ENCODE data around the gene ZCCHC7. TPM values are rescaled to one million over a fixed set of nuclear protein-coding genes. Genes with fewer than 3 reads are reported as not detected.

ZCCHC7 gene
- total RNA-seq, 1 donor from 2014 or later: 20.4 TPM

DNA sequence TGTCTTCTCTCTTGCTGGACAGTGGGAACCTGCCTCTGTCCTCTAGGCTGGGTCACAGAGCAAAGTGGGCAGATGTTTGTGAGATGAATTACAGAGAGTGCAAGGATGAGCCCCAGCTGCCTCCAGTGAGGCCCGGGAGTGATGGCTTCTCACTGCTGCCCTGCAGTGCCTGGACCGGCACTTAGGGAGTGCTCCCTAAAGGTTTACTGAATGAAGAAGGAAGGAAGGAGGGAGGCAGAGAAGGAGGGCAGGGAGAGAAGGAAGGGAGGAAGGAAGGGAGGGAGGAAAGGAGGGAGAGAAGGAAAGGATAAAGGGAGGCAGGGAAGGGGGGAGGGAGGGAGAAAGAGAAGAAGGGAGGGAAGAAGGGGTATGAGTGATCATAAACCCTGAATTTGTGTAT lies 259.5 kb downstream of the ZCCHC7 start:
- no peaks in the 10 kb centered on the region for H3K9me3 ChIP-seq
- DNase-seq (no peak), ATAC-seq (no peak)
- H3K36me3 ChIP-seq: no peaks in the 10 kb centered on the region
- no peak overlapping the region for H3K4me3 ChIP-seq
- TF ChIP-seq, protein P1, sequence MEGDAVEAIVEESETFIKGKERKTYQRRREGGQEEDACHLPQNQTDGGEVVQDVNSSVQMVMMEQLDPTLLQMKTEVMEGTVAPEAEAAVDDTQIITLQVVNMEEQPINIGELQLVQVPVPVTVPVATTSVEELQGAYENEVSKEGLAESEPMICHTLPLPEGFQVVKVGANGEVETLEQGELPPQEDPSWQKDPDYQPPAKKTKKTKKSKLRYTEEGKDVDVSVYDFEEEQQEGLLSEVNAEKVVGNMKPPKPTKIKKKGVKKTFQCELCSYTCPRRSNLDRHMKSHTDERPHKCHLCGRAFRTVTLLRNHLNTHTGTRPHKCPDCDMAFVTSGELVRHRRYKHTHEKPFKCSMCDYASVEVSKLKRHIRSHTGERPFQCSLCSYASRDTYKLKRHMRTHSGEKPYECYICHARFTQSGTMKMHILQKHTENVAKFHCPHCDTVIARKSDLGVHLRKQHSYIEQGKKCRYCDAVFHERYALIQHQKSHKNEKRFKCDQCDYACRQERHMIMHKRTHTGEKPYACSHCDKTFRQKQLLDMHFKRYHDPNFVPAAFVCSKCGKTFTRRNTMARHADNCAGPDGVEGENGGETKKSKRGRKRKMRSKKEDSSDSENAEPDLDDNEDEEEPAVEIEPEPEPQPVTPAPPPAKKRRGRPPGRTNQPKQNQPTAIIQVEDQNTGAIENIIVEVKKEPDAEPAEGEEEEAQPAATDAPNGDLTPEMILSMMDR (IDR thresholded peaks at IDR 0.05): no peak
- no peaks in the 10 kb centered on the region for H3K27me3 ChIP-seq (ENCODE audit: low read depth)
- no peaks in the 10 kb centered on the region for H3K4me1 ChIP-seq
- intact Hi-C loops (cut with DNase I): no loop called here
- no peak overlapping the region for H3K27ac ChIP-seq

DNA sequence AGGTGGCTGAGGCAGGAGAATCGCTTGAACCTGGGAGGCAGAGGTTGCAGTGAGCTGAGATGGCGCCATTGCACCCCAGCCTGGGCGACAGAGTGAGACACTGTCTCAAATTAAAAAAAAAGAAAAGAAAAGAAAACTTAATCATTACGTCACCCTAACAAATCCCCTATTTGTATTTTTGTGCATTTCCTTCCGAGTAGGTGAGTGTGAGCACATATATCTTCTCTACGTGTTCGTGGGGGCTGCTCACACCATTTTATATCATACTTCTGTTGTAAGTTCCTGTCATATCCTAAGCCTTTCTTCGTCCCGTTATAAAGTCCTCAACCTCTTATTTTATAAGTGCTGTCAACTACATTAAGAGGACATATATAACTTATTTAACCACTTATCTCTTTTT lies 260.2 kb downstream of the ZCCHC7 start:
- intact Hi-C loops (cut with DNase I): no loop called here

DNA sequence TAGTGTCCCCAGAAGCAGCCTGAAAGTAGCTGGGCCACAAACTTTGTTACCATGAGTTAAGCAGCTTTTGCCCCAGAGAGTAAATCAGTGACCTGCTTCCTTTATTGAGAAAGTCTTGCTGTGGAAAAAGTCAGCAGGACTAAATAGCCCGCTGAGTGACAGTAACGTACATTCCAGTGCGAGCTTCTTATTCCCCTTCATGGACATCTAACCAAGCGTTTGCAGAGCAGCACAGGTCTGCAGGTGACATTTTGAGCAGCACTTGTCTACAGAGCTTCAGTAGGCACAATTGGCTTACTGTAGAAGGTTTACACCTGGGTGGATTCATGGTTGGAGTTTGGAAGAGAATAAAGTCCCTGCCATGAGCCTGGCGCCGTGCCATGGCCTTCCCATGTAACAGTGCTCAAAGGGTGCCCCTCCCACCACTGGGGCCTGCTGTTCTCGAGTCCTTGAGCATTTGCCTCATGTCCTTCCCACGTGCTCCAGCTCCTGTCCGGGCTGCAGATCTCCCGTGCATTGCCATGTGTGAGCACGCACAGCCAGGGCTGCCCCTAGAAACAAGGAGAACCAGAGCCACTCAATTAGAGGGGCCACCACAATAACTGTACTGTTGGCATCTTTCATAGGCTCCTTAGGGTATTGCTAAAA lies 260.8 kb downstream of the ZCCHC7 start:
- intact Hi-C loops (cut with DNase I): no loop called here
- no peaks in the 10 kb centered on the region for H3K4me1 ChIP-seq
- no peaks in the 10 kb centered on the region for H3K27me3 ChIP-seq (ENCODE audit: low read depth)
- no peak overlapping the region for H3K27ac ChIP-seq
- no peaks in the 10 kb centered on the region for H3K9me3 ChIP-seq
- DNase-seq: no peak
- no peak for ATAC-seq
- TF ChIP-seq, protein P1 (IDR thresholded peaks at IDR 0.05): no peak
- no peaks in the 10 kb centered on the region for H3K36me3 ChIP-seq
- H3K4me3 ChIP-seq: no peak overlapping the region

More for the DNA sequence above, 260.2 kb downstream of the ZCCHC7 start:
- Histone ChIP-seq H3K27me3 (ENCODE audit: low read depth) (no peaks in the 10 kb centered on the region), H3K4me1 (no peaks in the 10 kb centered on the region), H3K36me3 (no peaks in the 10 kb centered on the region), H3K9me3 (no peaks in the 10 kb centered on the region), H3K27ac (no peak overlapping the region), H3K4me3 (no peak overlapping the region)
- DNase-seq (no peak), ATAC-seq (no peak)
- TF ChIP-seq, protein P1 (IDR thresholded peaks at IDR 0.05): no peak

DNA sequence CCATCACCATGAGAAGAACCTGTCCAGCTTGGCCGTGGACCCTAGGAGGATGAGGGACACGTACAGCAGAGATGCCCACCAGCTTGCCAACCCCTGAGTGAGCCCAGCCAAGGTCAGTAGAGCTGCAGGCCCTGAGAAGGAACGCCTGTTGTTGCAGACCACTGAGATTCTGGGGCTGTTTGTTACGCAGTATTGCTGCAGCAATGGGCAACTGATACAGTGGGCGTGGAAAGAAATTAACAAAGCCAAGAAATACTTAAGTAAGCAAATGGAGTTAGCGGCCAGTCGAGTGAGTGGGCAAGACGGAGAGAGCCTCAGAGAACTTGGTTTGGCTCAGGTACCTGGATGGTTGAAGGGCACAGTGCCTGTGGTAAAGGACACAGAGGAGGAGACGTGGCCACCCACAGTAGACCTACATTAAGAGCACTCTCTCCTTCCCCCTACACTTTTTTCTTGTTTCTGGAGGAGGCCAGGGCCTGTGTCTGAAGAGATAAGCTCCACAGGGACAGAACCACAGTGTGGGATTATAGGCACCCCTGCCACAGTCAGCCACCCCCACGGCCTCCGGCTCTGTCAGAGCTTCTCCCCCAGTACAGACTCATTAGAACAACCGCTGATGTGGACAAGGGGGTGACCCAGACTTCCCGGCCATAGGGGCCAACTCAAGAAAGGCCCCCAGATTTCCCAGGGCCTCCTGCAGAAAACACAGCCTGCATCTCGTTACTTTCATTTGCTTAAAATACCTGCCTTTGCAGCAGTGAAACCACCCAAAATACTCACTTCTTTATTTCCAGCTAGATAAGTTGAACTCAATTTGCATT lies 262.0 kb downstream of the ZCCHC7 start:
- Histone ChIP-seq H3K36me3 (no peaks in the 10 kb centered on the region), H3K27me3 (ENCODE audit: low read depth) (no peaks in the 10 kb centered on the region), H3K4me1 (no peaks in the 10 kb centered on the region), H3K9me3 (no peaks in the 10 kb centered on the region), H3K27ac (no peak overlapping the region), H3K4me3 (no peak overlapping the region)
- no peak for ATAC-seq
- intact Hi-C loops (cut with DNase I): no loop called here
- no peak for DNase-seq
- TF ChIP-seq, protein P1 (IDR thresholded peaks at IDR 0.05): no peak

DNA sequence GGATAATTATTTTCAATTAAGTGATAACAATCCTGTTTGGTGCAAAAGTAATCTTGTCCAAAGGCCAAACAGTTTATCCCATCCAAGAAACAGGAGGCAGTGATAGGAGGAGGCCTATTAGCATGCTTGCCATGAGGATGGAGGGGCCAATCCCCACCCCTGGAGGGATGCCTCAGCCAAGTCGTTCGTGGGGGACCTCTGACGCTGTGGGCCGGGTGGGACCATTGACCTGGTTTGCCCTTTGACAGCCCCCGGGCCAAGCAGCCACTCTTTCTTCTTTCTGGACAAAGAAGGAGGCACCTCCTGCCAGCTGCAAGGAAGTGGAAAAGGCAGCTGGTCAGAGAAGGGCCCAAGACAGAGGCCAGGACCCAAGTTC lies 262.6 kb downstream of the ZCCHC7 start:
- H3K36me3 ChIP-seq: no peaks in the 10 kb centered on the region
- no peak overlapping the region for H3K4me3 ChIP-seq
- H3K27me3 ChIP-seq (ENCODE audit: low read depth): no peaks in the 10 kb centered on the region
- DNase-seq: no peak
- no peaks in the 10 kb centered on the region for H3K9me3 ChIP-seq
- TF ChIP-seq, protein P1 (IDR thresholded peaks at IDR 0.05): no peak
- H3K4me1 ChIP-seq: no peaks in the 10 kb centered on the region
- no peak for ATAC-seq
- intact Hi-C loops (cut with DNase I): no loop called here
- H3K27ac ChIP-seq: no peak overlapping the region

All from lower lobe of right lung (tissue), 2 donors.